ENCODE data around the gene CCDC137. TPM values are rescaled to one million over a fixed set of nuclear protein-coding genes. Genes with fewer than 3 reads are reported as not detected.

CCDC137 gene
- total RNA-seq, 2 experiments from 2014 or later = 39.4 to 61.4 TPM

- TF ChIP-seq EZH2phosphoT487 (IDR thresholded peaks at IDR 0.05; ENCODE audit: borderline replicate concordance, low read depth, low read length) = no peak
- TF ChIP-seq CTCF (conservative IDR thresholded peaks at IDR 0.05; ENCODE audit: low read length) = no peak
- no peak for DNase-seq (ENCODE audit: low spot score)
- no peaks in the 10 kb centered on the region for H4K20me1 ChIP-seq (ENCODE audit: insufficient read depth, low read length)
- ChIA-PET POLR2A (interaction anchor here (0.5 to 1.5 kb wide), 2 partner anchors 11 kb away, joined by 5 to 10 read pairs; partner anchors contain the start of gene MRPL12), CTCF (ENCODE audit: unreplicated experiment) (no interaction called here)
- no TSS peak for BruUV-seq (replicated peaks)
- no peak overlapping the region for H3K27ac ChIP-seq (ENCODE audit: low read depth, low read length, poor library complexity, severe bottlenecking)
- peak overlapping the region; percentile 93 for H3K4me2 ChIP-seq (ENCODE audit: low read length)
- H2AFZ ChIP-seq (ENCODE audit: low read length) = no peak overlapping the region
- H3K9me3 ChIP-seq (ENCODE audit: low read length) = no peaks in the 10 kb centered on the region
- H3K4me1 ChIP-seq (ENCODE audit: insufficient read depth, low read length, poor library complexity, severe bottlenecking) = peaks cover 27% of the 10 kb centered on the region
- peak overlapping the region; percentile 76 for H3K4me3 ChIP-seq (ENCODE audit: low read depth, low read length, poor library complexity, severe bottlenecking)
- H3K79me2 ChIP-seq (ENCODE audit: insufficient read depth, low read depth, low read length) = peaks cover 8% of the 10 kb centered on the region; the same call in 1 of the 2 replicates
- intact Hi-C loops (cut with micrococcal nuclease; ENCODE audit: unreplicated experiment) = loop anchor here (2.0 kb wide), 1 partner anchor 213 kb away; the partner anchor contains the start of gene MAFG
- H3K36me3 ChIP-seq (ENCODE audit: insufficient read depth, low read length) = peaks cover 33% of the 10 kb centered on the region
- H3K9me2 ChIP-seq (ENCODE audit: insufficient read depth, low read length) = no peaks in the 10 kb centered on the region
These were observed 47.2 kb downstream of the CCDC137 start for GRCh38 chr17:81713556-81714411.

- H4K20me1 ChIP-seq (ENCODE audit: insufficient read depth, low read length) = no peaks in the 10 kb centered on the region
- H3K9me3 ChIP-seq (ENCODE audit: low read length) = no peaks in the 10 kb centered on the region
- peaks cover 8% of the 10 kb centered on the region; the same call in 1 of the 2 replicates for H3K79me2 ChIP-seq (ENCODE audit: insufficient read depth, low read depth, low read length)
- no peak for DNase-seq (ENCODE audit: low spot score)
- no peaks in the 10 kb centered on the region for H3K9me2 ChIP-seq (ENCODE audit: insufficient read depth, low read length)
- no peak overlapping the region for H3K27ac ChIP-seq (ENCODE audit: low read depth, low read length, poor library complexity, severe bottlenecking)
- H2AFZ ChIP-seq (ENCODE audit: low read length) = no peak overlapping the region
- intact Hi-C loops (cut with micrococcal nuclease; ENCODE audit: unreplicated experiment) = no loop called here
- H3K4me3 ChIP-seq (ENCODE audit: low read depth, low read length, poor library complexity, severe bottlenecking) = no peak overlapping the region
- ChIA-PET CTCF (ENCODE audit: unreplicated experiment) (no interaction called here), POLR2A (interaction anchor here (0.5 kb wide), 1 partner anchor 10 kb away, joined by 5 read pairs; no protein-coding TSS in a partner anchor)
- no TSS peak for BruUV-seq (replicated peaks)
- no peak overlapping the region for H3K4me2 ChIP-seq (ENCODE audit: low read length)
- peaks cover 27% of the 10 kb centered on the region for H3K4me1 ChIP-seq (ENCODE audit: insufficient read depth, low read length, poor library complexity, severe bottlenecking)
- no peak for TF ChIP-seq EZH2phosphoT487 (IDR thresholded peaks at IDR 0.05; ENCODE audit: borderline replicate concordance, low read depth, low read length)
- TF ChIP-seq CTCF (conservative IDR thresholded peaks at IDR 0.05; ENCODE audit: low read length) = no peak
- peaks cover 33% of the 10 kb centered on the region for H3K36me3 ChIP-seq (ENCODE audit: insufficient read depth, low read length)
These were observed 48.0 kb downstream of the CCDC137 start for GRCh38 chr17:81714412-81715106.

All from OCI-LY7 (cell line).